ENCODE measurements around the gene VPS37B.
A peak's percentile ranks its signal among the peaks of the same experiment; 100 is the strongest.

Gene VPS37B

DNA sequence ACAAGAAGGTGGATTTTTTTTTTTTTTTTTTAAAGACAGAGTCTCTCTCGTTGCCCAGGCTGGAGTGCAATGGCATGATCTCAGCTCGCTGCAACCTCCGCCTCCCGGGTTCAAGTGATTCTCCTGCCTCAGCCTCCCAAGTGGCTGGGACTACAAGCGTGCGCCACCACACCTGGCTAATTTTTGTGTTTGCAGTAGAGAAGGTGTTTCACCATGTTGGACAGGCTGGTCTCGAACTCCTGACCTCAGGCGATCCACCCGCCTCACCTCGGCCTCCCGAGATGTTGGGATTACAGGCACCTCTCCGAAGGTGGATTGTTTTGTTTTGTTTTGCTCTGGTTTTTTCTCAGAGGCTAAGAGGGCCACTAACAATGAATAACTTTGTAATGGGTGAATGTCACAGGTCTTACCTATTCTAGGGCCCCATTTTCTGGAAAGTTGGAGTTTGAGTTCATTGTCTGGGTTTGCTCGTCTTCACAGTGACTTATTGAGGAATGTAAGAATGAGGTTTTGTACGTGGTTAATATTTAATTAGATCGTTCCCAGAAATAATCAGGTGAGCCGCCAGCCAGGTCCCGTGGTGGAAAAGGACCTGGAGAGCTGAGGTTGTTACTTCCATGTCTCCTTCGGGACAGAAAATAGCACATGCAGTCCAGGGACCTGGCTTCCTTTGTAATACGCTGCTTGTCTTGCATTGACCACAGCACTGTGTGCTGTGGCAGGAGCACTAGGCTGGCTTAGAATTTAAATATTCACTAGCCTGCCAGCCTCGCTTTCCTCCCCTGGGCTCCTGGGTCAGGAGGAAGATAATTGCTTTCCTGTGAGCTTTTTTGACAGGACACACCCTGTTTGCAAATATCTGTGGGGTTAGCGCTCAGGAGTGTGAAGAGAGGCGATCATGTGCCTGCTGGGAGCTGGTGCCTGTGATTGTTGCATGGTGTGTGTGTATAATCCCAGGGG lies 58.3 kb downstream of the VPS37B start:
- no peak for DNase-seq

DNA sequence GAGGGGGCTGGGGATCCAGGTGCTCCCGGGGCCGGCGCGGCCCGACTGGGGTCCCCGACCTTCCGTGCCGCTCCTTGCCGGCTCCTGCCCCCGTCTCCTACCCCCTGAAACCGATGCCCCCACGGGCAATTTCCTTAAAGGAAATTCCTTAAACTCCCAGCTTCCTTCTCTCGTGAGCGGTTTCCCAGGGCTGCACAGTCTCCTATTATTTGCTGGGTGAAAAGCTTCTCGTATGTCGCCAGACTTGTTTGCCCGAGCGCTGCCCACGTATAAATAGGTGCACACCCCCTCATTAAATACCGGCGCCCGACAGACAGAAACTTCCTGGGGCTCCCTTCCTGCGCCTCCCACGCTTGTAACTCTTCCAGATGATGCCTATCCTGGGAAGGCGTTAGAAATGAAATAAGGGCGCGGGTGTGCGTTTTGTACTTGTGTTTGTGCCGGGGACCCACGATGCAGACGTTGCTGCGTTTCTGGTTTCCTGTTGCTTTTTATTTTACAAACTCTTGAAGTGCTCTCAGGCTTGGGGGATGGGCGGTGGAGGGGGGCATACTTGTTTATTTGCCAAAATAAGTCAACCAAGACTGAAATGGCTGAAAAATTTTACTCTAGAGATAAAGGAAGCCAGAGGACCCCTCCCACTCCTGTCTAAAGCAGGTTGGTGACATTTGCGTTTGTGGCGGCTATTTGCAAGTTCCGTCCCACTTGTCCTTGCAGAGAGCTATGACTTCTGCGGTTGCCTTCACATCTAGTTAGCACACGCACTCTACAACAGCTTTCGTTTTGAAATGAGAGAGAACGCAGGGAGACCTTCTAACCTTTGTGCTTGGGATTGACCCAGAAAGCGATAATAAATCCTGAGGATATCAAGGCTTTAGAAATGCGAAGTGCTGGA lies 59.6 kb downstream of the VPS37B start:
- peak; percentile 65 for DNase-seq

DNA sequence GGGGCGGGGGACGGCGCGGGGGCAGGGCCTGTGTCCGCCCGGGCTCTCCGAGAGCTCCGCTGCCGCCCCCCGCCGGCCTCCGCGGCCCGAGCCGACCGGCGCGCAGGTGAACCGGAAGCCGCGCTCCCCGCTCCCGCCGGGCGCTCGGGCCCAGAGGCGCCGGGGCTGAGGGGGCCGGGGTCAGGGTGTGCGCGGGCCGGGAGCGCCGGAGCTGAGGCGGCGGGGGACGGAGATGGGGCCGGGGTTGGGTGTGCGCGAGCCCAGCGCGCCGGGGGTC lies 60.2 kb downstream of the VPS37B start:
- no peak for DNase-seq

- DNase-seq: peak; percentile 37
Observed at GRCh38 chr12:122834921-122835749, 60.8 kb downstream of the VPS37B start, which contains the start of gene HIP1R. TSS of gene HIP1R (plus strand) at chr12:122835457. CDS start at chr12:122835551, 94 bp downstream.

DNA sequence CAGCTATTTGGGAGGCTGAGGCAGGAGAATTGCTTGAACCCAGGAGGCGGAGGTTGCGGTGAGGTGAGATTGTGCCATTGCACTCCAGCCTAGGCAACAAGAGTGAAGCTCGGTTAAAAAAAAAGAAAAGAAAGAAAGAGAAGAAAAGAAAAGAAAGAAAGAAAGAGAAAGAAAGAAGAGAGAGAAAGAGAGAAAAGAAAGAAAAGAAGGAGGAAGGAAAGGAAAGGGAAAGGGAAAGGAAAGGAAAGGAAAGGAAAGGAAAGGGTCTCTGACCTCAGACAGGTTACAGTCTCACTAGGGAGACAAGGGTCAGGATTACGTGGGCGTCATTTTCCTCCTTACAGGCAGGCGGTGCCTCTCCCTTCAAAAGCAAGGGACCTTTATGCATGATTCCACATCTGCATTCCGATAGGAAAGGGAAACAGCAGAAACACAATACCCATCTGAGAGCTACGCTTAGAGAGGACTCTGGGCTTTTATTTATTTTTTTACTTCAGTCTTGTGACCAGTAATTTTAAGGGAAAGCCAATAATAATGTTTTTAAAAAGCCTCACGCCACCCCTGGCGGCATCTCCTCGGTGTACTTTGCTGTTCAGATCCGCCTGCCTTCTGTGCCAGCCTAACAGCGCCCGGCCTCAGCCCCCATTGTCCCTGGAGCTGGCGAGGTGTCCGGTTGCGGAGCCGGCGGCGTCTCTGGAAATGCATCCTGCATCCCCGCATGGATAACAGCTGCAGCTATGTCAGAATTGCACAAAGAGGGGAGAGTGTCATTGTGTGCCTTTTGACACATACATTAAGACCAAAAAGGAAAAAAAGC lies 61.6 kb downstream of the VPS37B start:
- no peak for DNase-seq

GRCh38 chr12:122830517-122831214 lies 65.3 kb downstream of the VPS37B start:
- DNase-seq: no peak

DNA sequence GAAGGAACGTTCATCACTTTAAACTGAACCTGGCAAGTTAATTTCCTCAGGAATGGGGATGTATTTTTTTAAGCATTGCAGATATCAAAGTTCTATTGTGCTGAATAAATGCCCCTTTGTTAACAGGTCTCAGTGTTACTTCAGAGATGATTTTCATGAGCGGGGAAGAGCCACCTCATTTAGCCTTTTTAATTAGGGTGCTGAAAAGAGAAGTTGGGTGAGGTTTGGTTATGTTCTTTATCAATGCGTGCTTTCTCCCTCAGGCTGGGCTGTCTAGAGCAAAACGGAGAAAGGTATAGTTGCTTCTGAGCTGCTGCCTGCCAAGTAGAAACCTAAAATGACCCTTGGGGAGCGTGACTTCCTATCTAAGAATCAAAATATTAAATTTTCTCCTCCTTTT lies 68.7 kb downstream of the VPS37B start:
- DNase-seq: no peak

- no peak for DNase-seq
Observed at GRCh38 chr12:122825773-122826724, 69.9 kb downstream of the VPS37B start.

GRCh38 chr12:122823429-122823828 lies 72.5 kb downstream of the VPS37B start:
- no peak for DNase-seq

DNA sequence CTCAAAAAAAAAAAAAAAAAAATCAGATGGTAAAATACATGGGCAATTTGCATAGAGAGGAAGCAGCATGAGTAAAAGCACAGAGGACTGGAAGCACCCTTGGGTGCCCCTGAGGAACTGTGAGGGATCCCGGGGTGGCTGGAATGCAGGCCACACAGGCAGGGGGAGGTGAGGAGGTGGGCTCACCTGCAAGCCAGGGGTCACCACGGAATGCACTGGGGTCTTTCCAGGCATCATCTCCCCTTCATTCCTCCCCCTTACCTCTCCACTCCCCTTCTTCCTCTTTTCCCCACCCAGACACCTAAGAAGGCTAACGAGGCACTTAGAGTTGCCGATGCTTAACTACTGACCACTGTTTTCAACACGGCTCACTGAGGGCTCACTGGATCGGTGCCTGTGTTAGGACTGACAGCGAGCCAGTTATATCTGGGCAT lies 75.1 kb downstream of the VPS37B start:
- no peak for DNase-seq

GRCh38 chr12:122820138-122820537 lies 75.8 kb downstream of the VPS37B start:
- DNase-seq: no peak

DNA sequence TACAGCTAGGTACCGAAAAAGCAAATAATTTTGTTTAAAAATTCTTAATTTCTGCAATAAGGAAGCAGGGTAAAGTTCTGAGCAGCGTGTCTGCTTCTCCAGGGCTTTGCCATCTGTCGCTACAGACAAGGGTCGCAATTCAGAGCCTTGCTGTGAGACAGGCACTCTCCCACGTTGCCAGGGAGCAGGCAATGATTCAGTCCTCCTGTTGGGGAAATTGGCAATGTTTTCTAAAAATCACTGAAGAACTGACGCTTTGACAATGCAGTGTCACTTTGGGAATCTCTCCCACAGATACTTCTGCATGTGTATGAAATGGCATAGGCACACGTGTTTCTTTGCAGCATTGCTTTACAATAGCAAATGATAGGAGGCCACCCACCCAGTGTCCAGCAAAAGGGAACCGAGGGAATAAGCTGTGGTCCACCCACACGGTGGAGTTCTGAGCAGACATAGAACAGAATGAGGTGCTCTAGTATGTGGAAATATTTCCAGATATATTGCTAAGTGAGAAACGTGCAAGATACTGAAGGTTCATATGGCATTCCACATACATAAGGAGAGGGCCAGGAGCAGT lies 76.6 kb downstream of the VPS37B start:
- DNase-seq: no peak

All from activated CD4-positive, alpha-beta T cell treated with anti-CD3 and anti-CD28 coated beads, Interleukin-2, amount 50 U/mL, for 16 hours (primary cell).